ENCODE data around the gene ZXDB. TPM values are rescaled to one million over a fixed set of nuclear protein-coding genes. Genes with fewer than 3 reads are reported as not detected.

ZXDB gene
- total RNA-seq, 1 donor from 2014 or later, result 7.1 TPM

Other genes starting within 250 kb of the ZXDB start
- gene NLRP2B, start 88.2 kb downstream of the ZXDB start, total RNA-seq, result under 0.01 TPM in 2 replicates